ENCODE results near the gene TREML2. TPM values are rescaled to one million over a fixed set of nuclear protein-coding genes. Genes with fewer than 3 reads are reported as not detected.

TREML2 gene
- total RNA-seq, 1 donor = not detected

DNA sequence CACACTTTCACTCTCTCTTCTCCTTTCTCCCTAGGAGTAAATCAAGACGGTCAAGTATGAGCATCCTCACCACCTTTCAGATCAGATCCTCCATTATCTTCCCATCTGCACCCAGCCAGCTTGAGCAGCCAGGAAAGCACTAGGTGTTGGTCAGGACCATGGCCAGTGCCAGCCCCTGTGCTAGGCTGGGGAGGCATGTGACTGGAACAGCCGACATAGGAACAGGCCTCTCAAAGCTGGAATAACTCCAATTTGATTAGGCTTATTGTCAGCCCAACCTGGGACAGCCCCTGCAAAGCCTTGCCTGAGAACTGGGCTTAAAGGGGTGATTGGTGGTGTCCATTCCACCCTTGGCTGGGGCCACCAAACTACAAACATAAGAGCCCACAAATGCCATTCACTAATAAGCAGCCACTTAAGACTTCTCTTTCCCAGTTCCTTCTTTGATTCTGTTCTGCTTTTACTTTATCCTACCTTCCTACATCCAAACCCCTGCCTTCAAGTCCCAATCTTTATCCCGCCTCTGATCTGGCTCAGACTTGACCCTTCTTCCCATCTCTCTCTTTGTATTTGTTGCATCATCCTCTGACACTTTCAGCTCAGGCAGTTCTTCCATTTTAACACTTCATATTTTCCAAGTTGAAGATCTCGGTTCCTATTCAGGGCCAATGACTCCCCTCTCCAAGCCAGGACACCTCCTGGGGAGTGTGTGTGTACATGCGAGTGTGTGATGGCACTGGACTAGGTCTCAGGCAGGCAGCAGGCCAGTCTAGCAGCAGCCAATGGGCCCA lies 33.6 kb downstream of the TREML2 start:
- peak; percentile 16 for DNase-seq (ENCODE audit: low read depth)

DNA sequence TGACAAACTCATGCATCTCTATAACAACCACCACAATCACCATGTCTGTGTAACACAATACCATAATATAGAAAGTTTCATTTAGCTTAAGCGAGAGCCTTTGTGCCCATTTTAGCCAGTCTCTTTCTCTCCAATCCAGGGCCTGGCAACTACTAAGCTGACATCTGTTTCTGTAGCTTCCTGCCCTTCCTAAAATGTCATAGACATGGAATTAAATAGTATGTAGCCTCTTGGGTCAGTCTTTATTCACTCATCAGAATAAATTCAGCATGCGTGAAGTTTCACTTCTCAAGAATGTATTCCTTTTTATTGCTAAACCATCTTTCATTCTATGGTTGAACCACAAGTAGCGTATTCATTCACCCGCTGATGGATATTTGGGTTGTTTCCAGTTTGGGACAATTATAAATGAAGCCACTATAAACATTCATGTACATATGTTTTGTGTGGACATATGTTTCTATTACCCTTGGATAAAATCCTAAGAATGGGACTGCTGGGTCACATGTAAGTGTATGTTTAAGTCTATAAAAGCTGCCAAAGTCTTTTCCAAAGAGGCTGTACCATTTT lies 36.3 kb downstream of the TREML2 start:
- TF ChIP-seq, protein P1, sequence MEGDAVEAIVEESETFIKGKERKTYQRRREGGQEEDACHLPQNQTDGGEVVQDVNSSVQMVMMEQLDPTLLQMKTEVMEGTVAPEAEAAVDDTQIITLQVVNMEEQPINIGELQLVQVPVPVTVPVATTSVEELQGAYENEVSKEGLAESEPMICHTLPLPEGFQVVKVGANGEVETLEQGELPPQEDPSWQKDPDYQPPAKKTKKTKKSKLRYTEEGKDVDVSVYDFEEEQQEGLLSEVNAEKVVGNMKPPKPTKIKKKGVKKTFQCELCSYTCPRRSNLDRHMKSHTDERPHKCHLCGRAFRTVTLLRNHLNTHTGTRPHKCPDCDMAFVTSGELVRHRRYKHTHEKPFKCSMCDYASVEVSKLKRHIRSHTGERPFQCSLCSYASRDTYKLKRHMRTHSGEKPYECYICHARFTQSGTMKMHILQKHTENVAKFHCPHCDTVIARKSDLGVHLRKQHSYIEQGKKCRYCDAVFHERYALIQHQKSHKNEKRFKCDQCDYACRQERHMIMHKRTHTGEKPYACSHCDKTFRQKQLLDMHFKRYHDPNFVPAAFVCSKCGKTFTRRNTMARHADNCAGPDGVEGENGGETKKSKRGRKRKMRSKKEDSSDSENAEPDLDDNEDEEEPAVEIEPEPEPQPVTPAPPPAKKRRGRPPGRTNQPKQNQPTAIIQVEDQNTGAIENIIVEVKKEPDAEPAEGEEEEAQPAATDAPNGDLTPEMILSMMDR (IDR thresholded peaks at IDR 0.05; ENCODE audit: insufficient read depth, low read depth, low read length) = no peak
- DNase-seq (ENCODE audit: low read depth) = no peak
- no peak overlapping the region for H3K4me3 ChIP-seq (ENCODE audit: low read depth, low read length)

More for the DNA sequence above, 33.6 kb downstream of the TREML2 start:
- H3K4me3 ChIP-seq (ENCODE audit: low read depth, low read length) = no peak overlapping the region
- TF ChIP-seq, protein P1 (IDR thresholded peaks at IDR 0.05; ENCODE audit: insufficient read depth, low read depth, low read length) = no peak

DNA sequence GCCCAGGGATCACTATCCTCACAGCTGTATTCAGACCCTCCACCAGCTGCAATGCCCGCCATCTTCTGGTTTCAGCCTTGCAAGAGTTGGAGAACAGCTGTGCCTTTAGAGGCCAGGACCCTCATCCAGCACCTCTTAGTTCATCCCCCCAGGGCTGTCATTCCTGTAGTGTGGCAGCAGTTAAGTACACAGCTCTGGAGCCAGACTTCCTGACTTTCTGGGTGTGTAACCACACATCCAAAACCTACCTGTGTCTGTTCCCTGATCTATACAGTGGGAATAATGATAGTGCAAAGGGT lies 37.6 kb downstream of the TREML2 start:
- TF ChIP-seq, protein P1 (IDR thresholded peaks at IDR 0.05; ENCODE audit: insufficient read depth, low read depth, low read length) = no peak
- no peak overlapping the region for H3K4me3 ChIP-seq (ENCODE audit: low read depth, low read length)
- DNase-seq (ENCODE audit: low read depth) = no peak

DNA sequence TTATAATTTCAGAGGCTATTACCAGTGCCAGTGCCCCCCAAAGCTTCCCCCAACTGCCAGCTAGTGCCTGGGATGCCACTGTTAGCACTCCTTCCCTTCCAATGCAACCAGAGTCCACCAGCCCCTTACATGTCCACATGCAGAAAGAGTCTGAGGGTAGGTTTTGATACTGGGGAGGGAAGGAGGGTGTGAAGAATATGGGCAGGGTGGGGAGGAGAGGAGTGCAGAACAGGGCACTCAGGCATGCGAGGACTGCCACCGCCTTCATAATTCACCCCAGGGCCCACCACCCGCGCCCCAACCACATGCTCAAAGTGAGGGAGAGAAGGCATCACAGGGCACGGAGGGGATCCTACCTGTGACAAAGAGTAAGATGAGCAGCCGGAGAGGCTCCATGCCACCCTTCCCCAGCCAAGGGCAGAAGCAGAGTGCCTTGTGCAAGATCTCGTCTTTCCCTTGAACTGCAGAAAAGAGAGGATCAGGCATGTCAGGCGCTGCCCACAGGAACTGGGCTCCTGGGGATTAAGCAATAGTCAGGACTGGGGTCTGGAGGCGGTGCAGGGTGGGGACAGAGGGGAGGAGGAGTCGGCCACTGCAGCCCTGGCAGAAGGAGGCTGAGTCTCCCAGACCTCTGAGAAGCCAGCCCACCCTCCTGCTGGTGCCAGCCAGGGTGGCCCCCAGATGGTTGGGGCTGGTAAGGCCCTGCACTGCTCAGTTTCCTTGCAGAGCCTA lies 38.1 kb downstream of the TREML2 start, which contains the start of gene TREM2:
Gene TREM2 (minus strand): TSS at position 430 of the 732 bp plus-strand sequence. CDS start 34 bp downstream, at position 396.
- TF ChIP-seq, protein P1 (IDR thresholded peaks at IDR 0.05; ENCODE audit: insufficient read depth, low read depth, low read length) = no peak
- H3K4me3 ChIP-seq (ENCODE audit: low read depth, low read length) = no peak within 1 kb of the TSS
- DNase-seq (ENCODE audit: low read depth) = no peak

DNA sequence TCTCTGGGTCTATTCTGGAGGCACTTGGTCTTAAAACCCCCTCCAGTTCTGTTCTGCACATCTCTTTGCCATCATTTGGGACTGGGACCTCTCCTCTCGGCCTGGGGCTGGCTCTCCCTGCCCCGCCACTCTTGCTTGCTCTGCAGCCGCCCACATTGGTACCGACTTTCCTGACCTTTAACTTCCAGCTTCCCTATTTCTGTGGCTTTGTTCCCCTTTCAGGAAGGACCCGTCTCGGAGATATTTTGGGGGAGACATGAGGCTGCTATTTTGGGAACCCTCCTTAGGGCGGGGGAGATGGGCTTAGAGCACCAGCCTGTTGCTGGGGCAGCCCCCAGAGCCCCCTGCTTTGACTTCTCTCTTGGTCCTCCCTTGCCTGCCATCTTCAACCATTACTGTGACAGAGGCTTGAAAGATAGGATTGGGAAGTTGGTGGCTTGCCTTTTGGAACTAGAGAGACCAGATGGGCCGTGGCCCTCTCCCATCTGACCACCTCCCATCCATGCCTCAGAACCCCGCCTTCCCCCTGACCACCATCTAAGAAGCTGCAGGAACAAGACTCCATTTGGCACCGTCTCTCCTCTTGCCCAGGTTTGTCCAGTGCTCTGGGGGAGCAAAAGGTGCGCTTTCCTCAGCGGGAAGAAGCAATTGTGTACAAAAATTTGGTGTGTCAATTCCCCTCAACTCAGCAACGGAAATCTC lies 38.9 kb downstream of the TREML2 start:
- H3K4me3 ChIP-seq (ENCODE audit: low read depth, low read length) = no peak overlapping the region
- TF ChIP-seq, protein P1 (IDR thresholded peaks at IDR 0.05; ENCODE audit: insufficient read depth, low read depth, low read length) = no peak
- DNase-seq (ENCODE audit: low read depth) = no peak

DNA sequence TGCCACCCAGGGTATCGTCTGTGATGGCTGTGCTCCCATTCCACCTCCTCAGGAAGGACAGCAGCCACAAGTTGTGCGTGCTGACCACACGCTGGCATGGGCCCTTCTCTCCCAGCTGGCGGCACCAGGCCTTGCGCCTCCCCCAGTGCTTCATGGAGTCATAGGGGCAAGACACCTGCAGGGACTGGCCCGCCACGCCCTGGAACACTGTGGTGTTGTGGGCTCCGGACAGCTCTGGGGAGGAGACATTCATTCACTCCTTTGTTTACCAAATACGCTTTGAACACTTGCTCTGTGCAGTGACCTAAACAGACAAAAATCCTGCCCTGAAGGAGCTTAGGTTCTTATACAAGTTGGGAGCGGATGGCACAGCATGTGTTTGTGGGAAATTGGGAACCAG lies 39.6 kb downstream of the TREML2 start:
- no peak for DNase-seq (ENCODE audit: low read depth)
- TF ChIP-seq, protein P1 (IDR thresholded peaks at IDR 0.05; ENCODE audit: insufficient read depth, low read depth, low read length) = no peak
- H3K4me3 ChIP-seq (ENCODE audit: low read depth, low read length) = no peak overlapping the region
